Loucy (cell line): Measurements from ENCODE around the gene KRTAP4-7.
"Not testable (repeated sequence)": the region's sequence is repeated elsewhere in the genome, so short reads cannot be mapped to it uniquely, and the experiment has no call there.

Experiments
- H2AFZ ChIP-seq: fragments of 200-600 bp; sonication (generic); 2 replicates; pipeline ENCODE4 v1.6.0; 2016; ENCODE audit warnings: antibody characterized with exemption, mild to moderate bottlenecking, low read length, moderate library complexity
- H3F3A ChIP-seq: fragments of 200-600 bp; 2 replicates; pipeline ENCODE4 v1.6.0; 2016; ENCODE audit warnings: antibody characterized with exemption, low read depth, mild to moderate bottlenecking
- H3K27me3 ChIP-seq: fragments of 200-600 bp; sonication (generic); 2 replicates; pipeline ENCODE4 v1.6.1; 2014; ENCODE audit warnings: low read length, mild to moderate bottlenecking; ENCODE audit not compliant: insufficient read depth, poor library complexity, severe bottlenecking
- H3K36me3 ChIP-seq: fragments of 200-600 bp; sonication (generic); 2 replicates; pipeline ENCODE4 v1.6.1; 2016; ENCODE audit warnings: low read length; ENCODE audit not compliant: insufficient read depth
- H3K4me1 ChIP-seq: fragments of 200-600 bp; sonication (generic); 2 replicates; pipeline ENCODE4 v1.5.1; 2014; ENCODE audit warnings: low read length, mild to moderate bottlenecking; ENCODE audit not compliant: insufficient read depth, poor library complexity, severe bottlenecking
- H3K4me2 ChIP-seq: fragments of 200-600 bp; sonication (generic); 2 replicates; pipeline ENCODE4 v1.6.0; 2014; ENCODE audit warnings: antibody characterized with exemption, low read length, low read depth, mild to moderate bottlenecking; ENCODE audit not compliant: poor library complexity, severe bottlenecking
- H3K4me3 ChIP-seq: fragments of 200-600 bp; sonication (generic); 2 replicates; pipeline ENCODE4 v1.5.1; 2014; ENCODE audit warnings: low read length, mild to moderate bottlenecking, mixed read lengths; ENCODE audit not compliant: poor library complexity, severe bottlenecking
- H3K79me2 ChIP-seq: fragments of 200-600 bp; sonication (generic); 2 replicates; pipeline ENCODE4 v1.6.1; 2014; ENCODE audit warnings: low read length; ENCODE audit not compliant: insufficient read depth
- H3K9ac ChIP-seq: fragments of 200-600 bp; sonication (generic); 2 replicates; pipeline ENCODE4 v1.6.0; 2014; ENCODE audit warnings: mild to moderate bottlenecking, low read depth, low read length, moderate library complexity; ENCODE audit not compliant: poor library complexity, severe bottlenecking
- H3K9me2 ChIP-seq: fragments of 200-600 bp; sonication (generic); replicated peaks from 2 replicates; pipeline ENCODE4 v1.6.1; 2016; ENCODE audit warnings: low read depth, low read length, mixed read lengths
- H3K9me3 ChIP-seq: fragments of 200-600 bp; sonication (generic); 2 replicates; pipeline ENCODE4 v1.6.1; 2014; ENCODE audit warnings: mild to moderate bottlenecking, antibody characterized with exemption, low read length, low read depth; ENCODE audit not compliant: insufficient read depth
- H4K20me1 ChIP-seq: fragments of 200-600 bp; sonication (generic); 2 replicates; pipeline ENCODE4 v1.6.0; 2014; ENCODE audit warnings: antibody characterized with exemption, low read length, mild to moderate bottlenecking; ENCODE audit not compliant: insufficient read depth, poor library complexity, severe bottlenecking
- CTCF ChIP-seq: fragments of 200-600 bp; sonication (generic); conservative IDR thresholded peaks from 2 replicates; pipeline ENCODE4 v1.5.1; 2014; ENCODE audit warnings: mild to moderate bottlenecking, antibody characterized with exemption, low read length
- EZH2phosphoT487 ChIP-seq: fragments of 200-600 bp; IDR thresholded peaks from 2 replicates; pipeline ENCODE4 v1.6.1; 2018; ENCODE audit warnings: antibody characterized with exemption, mild to moderate bottlenecking, moderate library complexity, borderline replicate concordance

Gene KRTAP4-7

GRCh38 chr17:41084100-41084856, at the start of gene KRTAP4-7:
Gene KRTAP4-7 (plus strand): TSS chr17:41084150. CDS start chr17:41084207, 57 bp downstream.
- H3K9me2 ChIP-seq, H3K4me3 ChIP-seq, H3K9ac ChIP-seq, H2AFZ ChIP-seq, H3K9me3 ChIP-seq, H3F3A ChIP-seq, H3K36me3 ChIP-seq, H4K20me1 ChIP-seq, H3K4me2 ChIP-seq, H3K4me1 ChIP-seq, H3K79me2 ChIP-seq, H3K27me3 ChIP-seq: not testable (repeated sequence)

GRCh38 chr17:41034346-41034935, 49.5 kb upstream of the KRTAP4-7 start, which contains the start of gene KRTAP1-3:
Gene KRTAP1-3 (minus strand): TSS chr17:41034874. CDS start chr17:41034821, 53 bp downstream.
- H3K9me3 ChIP-seq, result not testable (repeated sequence)

GRCh38 chr17:41037853-41038350, 46.0 kb upstream of the KRTAP4-7 start:
- Histone ChIP-seq H3K79me2 (no peaks in the 10 kb centered on the region), H3K4me1 (no peaks in the 10 kb centered on the region), H4K20me1 (no peaks in the 10 kb centered on the region), H2AFZ (no peak overlapping the region), H3K9ac (no peak overlapping the region), H3F3A (no peaks in the 10 kb centered on the region), H3K4me2 (no peak overlapping the region), H3K9me2 (no peaks in the 10 kb centered on the region), H3K4me3 (no peak overlapping the region), H3K36me3 (no peaks in the 10 kb centered on the region), H3K27me3 (peaks cover 32% of the 10 kb centered on the region), H3K9me3 (no peaks in the 10 kb centered on the region)
- TF ChIP-seq CTCF, result no peak
- no peak for TF ChIP-seq EZH2phosphoT487

More at GRCh38 chr17:41034346-41034935, 49.5 kb upstream of the KRTAP4-7 start, which contains the start of gene KRTAP1-3:
- H4K20me1 ChIP-seq, H2AFZ ChIP-seq, H3K9me2 ChIP-seq, H3F3A ChIP-seq, H3K4me1 ChIP-seq, H3K27me3 ChIP-seq, H3K9ac ChIP-seq, H3K4me3 ChIP-seq, H3K36me3 ChIP-seq, H3K4me2 ChIP-seq, H3K79me2 ChIP-seq: not testable (repeated sequence)

- H3K27me3 ChIP-seq, result peaks cover 37% of the 10 kb centered on the region
- H2AFZ ChIP-seq, result not testable (repeated sequence)
Observed at GRCh38 chr17:41040783-41041571, 43.0 kb upstream of the KRTAP4-7 start, which contains the start of gene KRTAP1-1. Gene KRTAP1-1 (minus strand): TSS chr17:41041450. CDS start chr17:41041397, 53 bp downstream.

More at GRCh38 chr17:41040783-41041571, 43.0 kb upstream of the KRTAP4-7 start, which contains the start of gene KRTAP1-1:
- not testable (repeated sequence) for H3K4me3 ChIP-seq, H3K36me3 ChIP-seq, H4K20me1 ChIP-seq, H3F3A ChIP-seq, H3K4me1 ChIP-seq, H3K9me3 ChIP-seq, H3K9ac ChIP-seq, H3K4me2 ChIP-seq, H3K9me2 ChIP-seq, H3K79me2 ChIP-seq
